Stomach (tissue), 9 donors: ENCODE measurements around the gene SFMBT2. TPM values are rescaled to one million over a fixed set of nuclear protein-coding genes. Genes with fewer than 3 reads are reported as not detected.

Source experiments
- DNase-seq, 2 donors: peaks; one replicate each; pipeline versions ENCODE4 v3.0.0 to v3.0.0-alpha.2; 2013 to 2019
- H3K27ac ChIP-seq, 5 donors: fragments of 200-600 bp in 4 of 5; sonication (generic) in 4 of 5; one replicate each; pipeline ENCODE4 v1.5.1; 2013 to 2019; ENCODE audit warnings: mild to moderate bottlenecking in 1 of 5, moderate library complexity in 1 of 5
- H3K27me3 ChIP-seq, 3 donors: fragments of 200-600 bp; sonication (generic); one replicate each; pipeline ENCODE4 v1.5.1; 2017 to 2019; ENCODE audit warnings: mixed run types in 1 of 3
- H3K36me3 ChIP-seq, 4 donors: fragments of 200-600 bp; sonication (generic); 1 replicate in 3 of 4; 2 replicates in 1 of 4; pipeline ENCODE4 v1.5.1; 2016 to 2019
- H3K4me1 ChIP-seq, 4 donors: fragments of 200-600 bp; sonication (generic); one replicate each; pipeline ENCODE4 v1.5.1; 2016 to 2019
- H3K4me3 ChIP-seq, 4 donors: fragments of 200-600 bp; sonication (generic) in 3 of 4; one replicate each; pipeline ENCODE4 v1.5.1; 2016 to 2019; ENCODE audit warnings: mild to moderate bottlenecking in 1 of 4
- H3K9me3 ChIP-seq, 4 donors: fragments of 200-600 bp; sonication (generic); one replicate each; pipeline ENCODE4 v1.5.1; 2016 to 2019
- EP300 ChIP-seq: sonication (generic); formaldehyde crosslinking; IDR thresholded peaks from one replicate; pipeline ENCODE4 v1.6.1; 2017; ENCODE audit warnings: antibody characterized with exemption
- POLR2A ChIP-seq, 4 donors: fragments of 450-650 bp; IDR thresholded peaks; one replicate each; pipeline ENCODE4 v1.6.1; 2016; ENCODE audit warnings: antibody characterized with exemption in 4 of 4, control low read depth in 2 of 4, mild to moderate bottlenecking in 1 of 4, moderate library complexity in 1 of 4
- POLR2AphosphoS5 ChIP-seq, 3 donors: sonication (generic); formaldehyde crosslinking; IDR thresholded peaks; one replicate each; pipeline ENCODE4 v1.6.1; 2016; ENCODE audit warnings: antibody characterized with exemption in 3 of 3
- WGBS, 5 donors: extraction: QIAGEN DNeasy Blood & Tissue Kit in 3 of 5; methylation state at CpG; one replicate each; pipeline versions ENCODE4 v1.1.5 to v1.1.7; 2013 to 2018; 5-methylcytosine and 5-hydroxymethylcytosine counted together
- intact Hi-C: fragments of 100-400 bp; cut with DNase I; formaldehyde crosslinking; loops from one replicate; pipeline ENCODE4 v1.15.1; 2023; ENCODE audit warnings: low total_unique reads
- polyA plus RNA-seq, 3 donors: library from polyadenylated mRNA; stranded (reverse); fragments of 200-250 nt; gene quantifications; one replicate each; pipeline ENCODE4 v1.2.3, GENCODE V29; 2013
- total RNA-seq, 5 donors: library from RNA; depleted of rRNA; stranded (reverse); fragments of >200 nt; gene quantifications; one replicate each; pipeline versions ENCODE4 v1.1.0 to v1.2.3, GENCODE V29; 2014 to 2016
- TF ChIP-seq, protein P1 (sequence below), 7 experiments: fragments of 450-650 bp in 4 of 7; fragments of 200-600 bp in 3 of 7; sonication (generic) in 3 of 7; IDR thresholded peaks; one replicate each; pipeline ENCODE4 v1.5.1; 2016 to 2019; ENCODE audit warnings: antibody characterized with exemption in 7 of 7, control low read depth in 2 of 7, mild to moderate bottlenecking in 1 of 7
- donor health status: healthy with polysubstance abuse.
- donor health status: Bipolar disorder and iron deficiency.
- donor health status: healthy.

SFMBT2 gene
- total and polyA plus RNA-seq, 8 donors, result 0.90 to 17.3 (median 5.0) TPM

DNA sequence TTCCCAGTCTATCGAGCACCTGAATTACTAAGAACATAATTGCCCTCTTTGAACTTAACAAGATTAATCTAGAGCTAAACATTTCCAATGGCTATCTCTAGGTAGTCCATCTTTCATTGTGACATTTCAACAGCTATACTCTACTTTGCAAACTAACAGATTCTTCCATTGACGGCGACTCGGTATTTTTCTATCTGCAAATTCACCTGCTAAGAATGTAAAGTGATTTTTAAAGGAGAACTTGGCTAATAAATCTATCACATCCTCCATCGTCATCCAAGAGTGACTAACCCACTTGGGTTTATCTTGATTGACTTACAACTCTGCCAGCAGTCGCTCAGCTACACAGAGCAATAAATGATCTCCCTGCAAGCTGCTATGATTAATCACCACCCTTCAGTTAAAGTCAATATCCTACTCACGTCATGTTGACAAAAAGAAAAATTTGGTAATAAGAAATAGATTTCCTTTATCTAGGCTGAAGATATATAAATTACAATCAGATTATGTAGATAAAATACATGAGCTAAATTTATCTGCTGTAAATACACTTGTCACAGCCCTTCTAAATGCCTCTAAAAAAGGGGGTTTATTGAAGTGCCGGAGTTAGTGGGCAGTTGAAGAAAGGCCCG is 99.5 kb downstream of the SFMBT2 start:
- 34 to 66% (median 48%) methylated on average over 9 of the region's 9 CpGs for WGBS, 5 donors
- TF ChIP-seq POLR2AphosphoS5 (IDR thresholded peaks at IDR 0.05) (no peak), POLR2A (IDR thresholded peaks at IDR 0.05) (no peak), EP300 (no peak)
- TF ChIP-seq, protein P1, sequence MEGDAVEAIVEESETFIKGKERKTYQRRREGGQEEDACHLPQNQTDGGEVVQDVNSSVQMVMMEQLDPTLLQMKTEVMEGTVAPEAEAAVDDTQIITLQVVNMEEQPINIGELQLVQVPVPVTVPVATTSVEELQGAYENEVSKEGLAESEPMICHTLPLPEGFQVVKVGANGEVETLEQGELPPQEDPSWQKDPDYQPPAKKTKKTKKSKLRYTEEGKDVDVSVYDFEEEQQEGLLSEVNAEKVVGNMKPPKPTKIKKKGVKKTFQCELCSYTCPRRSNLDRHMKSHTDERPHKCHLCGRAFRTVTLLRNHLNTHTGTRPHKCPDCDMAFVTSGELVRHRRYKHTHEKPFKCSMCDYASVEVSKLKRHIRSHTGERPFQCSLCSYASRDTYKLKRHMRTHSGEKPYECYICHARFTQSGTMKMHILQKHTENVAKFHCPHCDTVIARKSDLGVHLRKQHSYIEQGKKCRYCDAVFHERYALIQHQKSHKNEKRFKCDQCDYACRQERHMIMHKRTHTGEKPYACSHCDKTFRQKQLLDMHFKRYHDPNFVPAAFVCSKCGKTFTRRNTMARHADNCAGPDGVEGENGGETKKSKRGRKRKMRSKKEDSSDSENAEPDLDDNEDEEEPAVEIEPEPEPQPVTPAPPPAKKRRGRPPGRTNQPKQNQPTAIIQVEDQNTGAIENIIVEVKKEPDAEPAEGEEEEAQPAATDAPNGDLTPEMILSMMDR (IDR thresholded peaks at IDR 0.05), result no peak
- intact Hi-C loops, result no loop called here
- Histone ChIP-seq H3K4me1 (peaks cover 0 to 10% (median under 1%) of the 10 kb centered on the region in 4 donors), H3K4me3 (no peak overlapping the region), H3K9me3 (peaks cover 0 to 7% (median 0%) of the 10 kb centered on the region in 4 donors), H3K27ac (no peak overlapping the region), H3K27me3 (no peaks in the 10 kb centered on the region), H3K36me3 (no peaks in the 10 kb centered on the region)
- no peak for DNase-seq

- Histone ChIP-seq H3K27me3 (no peaks in the 10 kb centered on the region), H3K4me1 (peaks cover 0 to 14% (median 6%) of the 10 kb centered on the region in 4 donors), H3K4me3 (no peak overlapping the region), H3K36me3 (no peaks in the 10 kb centered on the region), H3K27ac (no peak overlapping the region), H3K9me3 (peaks cover 0 to 7% (median 0%) of the 10 kb centered on the region in 4 donors)
- intact Hi-C loops, result no loop called here
- DNase-seq, result no peak
- WGBS, 5 donors, result 95 to 98% (median 97%) methylated on average over 8 of the region's 8 CpGs
- TF ChIP-seq POLR2AphosphoS5 (IDR thresholded peaks at IDR 0.05) (no peak), EP300 (no peak), POLR2A (IDR thresholded peaks at IDR 0.05) (no peak)
- TF ChIP-seq, protein P1 (IDR thresholded peaks at IDR 0.05), result no peak
These were observed 100.8 kb downstream of the SFMBT2 start for GRCh38 chr10:7310076-7310475.

- no peaks in the 10 kb centered on the region for H3K27me3 ChIP-seq
- H3K27ac ChIP-seq, result no peak overlapping the region
- 95 to 98% (median 97%) methylated on average over 7 of the region's 7 CpGs for WGBS, 5 donors
- intact Hi-C loops, result no loop called here
- no peaks in the 10 kb centered on the region for H3K36me3 ChIP-seq
- no peak for DNase-seq
- H3K9me3 ChIP-seq, result peaks cover 0 to 7% (median 0%) of the 10 kb centered on the region in 4 donors
- H3K4me3 ChIP-seq, result no peak overlapping the region
- TF ChIP-seq POLR2AphosphoS5 (IDR thresholded peaks at IDR 0.05) (no peak), POLR2A (IDR thresholded peaks at IDR 0.05) (no peak), EP300 (no peak)
- TF ChIP-seq, protein P1 (IDR thresholded peaks at IDR 0.05), result no peak
- H3K4me1 ChIP-seq, result peaks cover 0 to 14% (median 6%) of the 10 kb centered on the region in 4 donors
These were observed 102.0 kb downstream of the SFMBT2 start for GRCh38 chr10:7308826-7309225.

DNA sequence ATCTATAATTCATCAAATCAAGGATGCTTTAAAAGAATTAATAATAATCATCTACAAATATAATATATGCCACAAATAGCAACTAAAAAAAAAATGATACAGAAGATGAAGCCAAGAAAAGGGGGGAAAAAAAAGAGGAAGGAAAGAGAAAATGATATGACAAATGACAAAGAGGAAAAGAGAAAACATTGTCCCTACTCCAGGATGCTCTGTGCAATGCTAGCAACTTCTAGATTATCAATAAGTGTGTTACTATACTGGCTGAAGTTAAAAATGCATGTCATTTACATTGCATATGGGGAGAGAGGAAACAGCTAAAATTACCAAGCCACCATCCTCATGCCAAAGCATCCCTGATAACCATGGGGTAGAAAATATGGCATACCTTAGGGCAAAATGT is 104.2 kb downstream of the SFMBT2 start:
- Histone ChIP-seq H3K9me3 (peaks cover 0 to 7% (median 0%) of the 10 kb centered on the region in 4 donors), H3K36me3 (no peaks in the 10 kb centered on the region), H3K4me3 (no peak overlapping the region), H3K4me1 (peaks cover 0 to 20% (median 7%) of the 10 kb centered on the region in 4 donors), H3K27ac (no peak overlapping the region), H3K27me3 (no peaks in the 10 kb centered on the region)
- TF ChIP-seq EP300 (no peak), POLR2AphosphoS5 (IDR thresholded peaks at IDR 0.05) (no peak), POLR2A (IDR thresholded peaks at IDR 0.05) (no peak)
- TF ChIP-seq, protein P1 (IDR thresholded peaks at IDR 0.05), result no peak
- intact Hi-C loops, result no loop called here
- DNase-seq, result no peak
